PC-3 (cell line): ENCODE results near the gene TEX13A. TPM values are rescaled to one million over a fixed set of nuclear protein-coding genes. Genes with fewer than 3 reads are reported as not detected.

Experiments used
- ATAC-seq: fragments of 200-7000 bp; cut with Tn5 transposase; 2 replicates; pipeline ENCODE4 v1.9.1; 2020; ENCODE audit warnings: mild to moderate bottlenecking, moderate library complexity
- BruUV-seq: library from RNA; stranded (reverse); fragments of 400-500 nt; replicated peaks from 2 replicates; lab custom pipeline; 2021; lab: Mats Ljungman, UMichigan
- CTCF ChIA-PET: fragments of 300-600 bp; sonication (Branson Sonifier 250); formaldehyde crosslinking; loops from one replicate; lab custom pipeline; 2022; ENCODE audit warnings: antibody characterized with exemption; lab: Charles Lee
- POLR2A ChIA-PET: fragments of 300-600 bp; sonication (Branson Sonifier 250); formaldehyde crosslinking; loops from one replicate; lab custom pipeline; 2022; ENCODE audit warnings: antibody characterized with exemption; ENCODE audit not compliant: unreplicated experiment; lab: Charles Lee
- DNase-seq: peaks from one replicate; pipeline ENCODE4 v3.0.0-alpha.2; 2015
- H2AFZ ChIP-seq: fragments of 300-600 bp; sonication (generic); 2 replicates; pipeline ENCODE4 v1.6.0; 2016; ENCODE audit warnings: antibody characterized with exemption, low read length
- H3F3A ChIP-seq: fragments of 300-600 bp; sonication (generic); one replicate; pipeline ENCODE4 v1.6.0; 2017; ENCODE audit warnings: antibody characterized with exemption, low read length, control low read depth, mild to moderate bottlenecking; ENCODE audit not compliant: unreplicated experiment
- H3K27ac ChIP-seq: fragments of 300-600 bp; sonication (generic); 2 replicates; pipeline ENCODE4 v1.5.1; 2016; ENCODE audit warnings: mild to moderate bottlenecking, low read length
- H3K27me3 ChIP-seq: fragments of 300-600 bp; sonication (generic); 2 replicates; pipeline ENCODE4 v1.6.1; 2016; ENCODE audit warnings: low read length, mixed read lengths
- H3K36me3 ChIP-seq: fragments of 300-600 bp; sonication (generic); 2 replicates; pipeline ENCODE4 v1.6.1; 2016; ENCODE audit warnings: low read depth, mixed run types, low read length, mixed read lengths
- H3K4me1 ChIP-seq: fragments of 300-600 bp; sonication (generic); 2 replicates; pipeline ENCODE4 v1.5.1; 2016; ENCODE audit warnings: low read length; ENCODE audit not compliant: insufficient read depth
- H3K4me2 ChIP-seq: fragments of 300-600 bp; sonication (generic); 2 replicates; pipeline ENCODE4 v1.6.0; 2016; ENCODE audit warnings: low read length
- H3K4me3 ChIP-seq: fragments of 300-600 bp; sonication (generic); 2 replicates; pipeline ENCODE4 v1.5.1; 2016; ENCODE audit warnings: mild to moderate bottlenecking, low read length, mixed read lengths
- H3K79me2 ChIP-seq: fragments of 300-600 bp; sonication (generic); 2 replicates; pipeline ENCODE4 v1.6.1; 2017; ENCODE audit warnings: low read length, mixed read lengths
- H3K9ac ChIP-seq: fragments of 300-600 bp; sonication (generic); 2 replicates; pipeline ENCODE4 v1.6.0; 2016; ENCODE audit warnings: mild to moderate bottlenecking, low read length
- H3K9me2 ChIP-seq: fragments of 300-600 bp; sonication (generic); replicated peaks from 2 replicates; pipeline ENCODE4 v1.6.1; 2016; ENCODE audit warnings: mixed run types, low read length, mixed read lengths
- H3K9me3 ChIP-seq: fragments of 300-600 bp; sonication (generic); 2 replicates; pipeline ENCODE4 v1.6.1; 2016; ENCODE audit warnings: low read length, mixed read lengths
- H4K20me1 ChIP-seq: fragments of 300-600 bp; sonication (generic); 2 replicates; pipeline ENCODE4 v1.6.1; 2016; ENCODE audit warnings: low read length, mixed read lengths
- CTCF ChIP-seq: fragments of 300-600 bp; sonication (generic); conservative IDR thresholded peaks from 2 replicates; pipeline ENCODE4 v1.5.1; 2017; ENCODE audit warnings: antibody characterized with exemption, low read depth, mild to moderate bottlenecking, low read length
- EZH2 ChIP-seq: fragments of 300-600 bp; sonication (generic); IDR thresholded peaks from one replicate; pipeline ENCODE4 v1.6.1; 2017; ENCODE audit warnings: antibody characterized with exemption, mild to moderate bottlenecking, low read length; ENCODE audit not compliant: unreplicated experiment
- EZH2phosphoT487 ChIP-seq: fragments of 300-600 bp; sonication (generic); IDR thresholded peaks from 2 replicates; pipeline ENCODE4 v1.6.1; 2018; ENCODE audit warnings: mild to moderate bottlenecking, antibody characterized with exemption, low read length, borderline replicate concordance
- intact Hi-C: fragments of 100-400 bp; cut with micrococcal nuclease; formaldehyde crosslinking; loops from 2 replicates; pipeline ENCODE4 v1.9.0; 2023
- total RNA-seq: library from RNA; depleted of rRNA; stranded (reverse); fragments of >200 nt; gene quantifications from 2 replicates; pipeline ENCODE4 v1.2.3, GENCODE V29; 2014

The TEX13A gene
- total RNA-seq, 1 experiment from 2014 or later, result not detected

- H3K27me3 ChIP-seq, result no peaks in the 10 kb centered on the region
- no peaks in the 10 kb centered on the region for H3K79me2 ChIP-seq
- H4K20me1 ChIP-seq, result no peaks in the 10 kb centered on the region
- H3K9me3 ChIP-seq, result no peaks in the 10 kb centered on the region
- no peak overlapping the region for H2AFZ ChIP-seq
- no peak overlapping the region for H3K27ac ChIP-seq
- ChIA-PET POLR2A (no interaction called here), CTCF (interaction anchor here (0.6 to 0.7 kb wide), 2 partner anchors 93 to 480 kb away, joined by 4 to 6 read pairs; no protein-coding TSS in a partner anchor)
- no peaks in the 10 kb centered on the region for H3K36me3 ChIP-seq
- no peak overlapping the region for H3K4me2 ChIP-seq
- TF ChIP-seq CTCF, result no peak
- no peak for TF ChIP-seq EZH2phosphoT487
- no peak for TF ChIP-seq EZH2
- H3K9ac ChIP-seq, result no peak overlapping the region
- H3K4me1 ChIP-seq, result no peaks in the 10 kb centered on the region
- no peak overlapping the region for H3K4me3 ChIP-seq
- ATAC-seq (no peak), DNase-seq (peak; percentile 3)
- no peaks in the 10 kb centered on the region for H3K9me2 ChIP-seq
- intact Hi-C loops, result no loop called here
- H3F3A ChIP-seq, result no peaks in the 10 kb centered on the region
- no TSS peak for BruUV-seq
These were observed 880 bp upstream of the TEX13A start for GRCh38 chrX:105221374-105221773.

- ATAC-seq (no peak), DNase-seq (no peak)
- Histone ChIP-seq H3K27ac (no peak overlapping the region), H3F3A (no peaks in the 10 kb centered on the region), H3K4me3 (no peak overlapping the region), H3K9ac (no peak overlapping the region), H4K20me1 (no peaks in the 10 kb centered on the region), H3K4me1 (no peaks in the 10 kb centered on the region), H3K36me3 (no peaks in the 10 kb centered on the region), H3K27me3 (no peaks in the 10 kb centered on the region), H3K9me3 (no peaks in the 10 kb centered on the region), H3K9me2 (no peaks in the 10 kb centered on the region), H3K79me2 (no peaks in the 10 kb centered on the region), H2AFZ (no peak overlapping the region), H3K4me2 (no peak overlapping the region)
- TF ChIP-seq EZH2phosphoT487, result no peak
- TF ChIP-seq EZH2, result no peak
- no peak for TF ChIP-seq CTCF
- intact Hi-C loops, result no loop called here
- no TSS peak for BruUV-seq
- ChIA-PET POLR2A (no interaction called here), CTCF (no interaction called here)
These were observed 766 bp downstream of the TEX13A start for GRCh38 chrX:105219454-105220401.
